ENCODE data around the gene PRLR.

Gene PRLR

DNA sequence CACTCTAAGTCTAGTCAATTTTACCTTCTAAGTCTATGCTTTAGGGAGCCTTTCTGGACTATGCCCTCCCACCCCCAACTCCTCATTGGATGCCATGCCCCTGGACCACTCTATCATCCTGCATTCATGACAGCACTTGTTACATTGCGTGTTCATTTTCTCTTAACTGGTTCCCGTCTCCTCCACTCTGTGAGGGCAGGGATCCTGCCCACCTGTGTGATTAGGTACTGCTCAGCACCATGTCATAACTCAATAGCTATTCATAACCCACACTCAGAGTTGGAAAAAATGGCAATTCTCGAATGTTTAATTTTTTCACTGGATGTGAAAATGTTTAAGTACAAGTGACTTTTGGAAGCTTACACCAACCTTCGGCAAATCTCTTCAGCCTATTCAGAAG lies 88.5 kb downstream of the PRLR start:
- no peak for TF ChIP-seq TCF12 (IDR thresholded peaks at IDR 0.05; ENCODE audit: low read depth)
- no peak for TF ChIP-seq CREB1 (IDR thresholded peaks at IDR 0.05; ENCODE audit: low read depth)
- no peak for TF ChIP-seq FOXM1 (IDR thresholded peaks at IDR 0.05; ENCODE audit: borderline replicate concordance, low read depth)
- TF ChIP-seq, protein P1, sequence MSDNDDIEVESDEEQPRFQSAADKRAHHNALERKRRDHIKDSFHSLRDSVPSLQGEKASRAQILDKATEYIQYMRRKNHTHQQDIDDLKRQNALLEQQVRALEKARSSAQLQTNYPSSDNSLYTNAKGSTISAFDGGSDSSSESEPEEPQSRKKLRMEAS (IDR thresholded peaks at IDR 0.05), result no peak
- TF ChIP-seq YY1 (IDR thresholded peaks at IDR 0.05; ENCODE audit: low read depth), result no peak

DNA sequence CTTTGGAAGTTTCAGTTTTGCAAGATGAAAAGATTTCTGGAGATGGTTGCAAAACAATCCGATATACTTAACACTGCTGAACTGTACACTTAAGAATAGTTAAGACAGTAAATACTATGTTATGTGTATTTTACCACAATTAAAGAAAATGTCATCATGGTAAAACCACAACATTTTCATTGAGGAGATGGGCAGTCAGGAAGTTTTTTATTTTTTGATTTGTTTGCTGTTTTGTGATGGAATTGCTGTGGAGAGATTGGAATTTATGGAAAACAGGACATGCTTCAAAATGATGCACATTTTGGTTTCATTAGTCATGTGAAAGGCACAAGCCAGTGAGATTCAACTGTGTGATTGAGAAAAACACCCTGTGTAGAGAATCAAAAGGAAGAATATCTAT lies 92.1 kb downstream of the PRLR start:
- TF ChIP-seq RAD21 (IDR thresholded peaks at IDR 0.05; ENCODE audit: low read depth) (no peak), TCF12 (IDR thresholded peaks at IDR 0.05; ENCODE audit: low read depth) (no peak), EGR1 (IDR thresholded peaks at IDR 0.05) (no peak), FOXM1 (IDR thresholded peaks at IDR 0.05; ENCODE audit: borderline replicate concordance, low read depth) (no peak), CREB1 (IDR thresholded peaks at IDR 0.05; ENCODE audit: low read depth) (no peak), YY1 (IDR thresholded peaks at IDR 0.05; ENCODE audit: low read depth) (no peak), ZBTB7A (IDR thresholded peaks at IDR 0.05; ENCODE audit: low read depth) (no peak), EP300 (IDR thresholded peaks at IDR 0.05; ENCODE audit: borderline replicate concordance) (no peak), TEAD4 (IDR thresholded peaks at IDR 0.05) (no peak), USF1 (IDR thresholded peaks at IDR 0.05) (no peak), CEBPB (IDR thresholded peaks at IDR 0.05) (no peak)
- TF ChIP-seq, protein P2, sequence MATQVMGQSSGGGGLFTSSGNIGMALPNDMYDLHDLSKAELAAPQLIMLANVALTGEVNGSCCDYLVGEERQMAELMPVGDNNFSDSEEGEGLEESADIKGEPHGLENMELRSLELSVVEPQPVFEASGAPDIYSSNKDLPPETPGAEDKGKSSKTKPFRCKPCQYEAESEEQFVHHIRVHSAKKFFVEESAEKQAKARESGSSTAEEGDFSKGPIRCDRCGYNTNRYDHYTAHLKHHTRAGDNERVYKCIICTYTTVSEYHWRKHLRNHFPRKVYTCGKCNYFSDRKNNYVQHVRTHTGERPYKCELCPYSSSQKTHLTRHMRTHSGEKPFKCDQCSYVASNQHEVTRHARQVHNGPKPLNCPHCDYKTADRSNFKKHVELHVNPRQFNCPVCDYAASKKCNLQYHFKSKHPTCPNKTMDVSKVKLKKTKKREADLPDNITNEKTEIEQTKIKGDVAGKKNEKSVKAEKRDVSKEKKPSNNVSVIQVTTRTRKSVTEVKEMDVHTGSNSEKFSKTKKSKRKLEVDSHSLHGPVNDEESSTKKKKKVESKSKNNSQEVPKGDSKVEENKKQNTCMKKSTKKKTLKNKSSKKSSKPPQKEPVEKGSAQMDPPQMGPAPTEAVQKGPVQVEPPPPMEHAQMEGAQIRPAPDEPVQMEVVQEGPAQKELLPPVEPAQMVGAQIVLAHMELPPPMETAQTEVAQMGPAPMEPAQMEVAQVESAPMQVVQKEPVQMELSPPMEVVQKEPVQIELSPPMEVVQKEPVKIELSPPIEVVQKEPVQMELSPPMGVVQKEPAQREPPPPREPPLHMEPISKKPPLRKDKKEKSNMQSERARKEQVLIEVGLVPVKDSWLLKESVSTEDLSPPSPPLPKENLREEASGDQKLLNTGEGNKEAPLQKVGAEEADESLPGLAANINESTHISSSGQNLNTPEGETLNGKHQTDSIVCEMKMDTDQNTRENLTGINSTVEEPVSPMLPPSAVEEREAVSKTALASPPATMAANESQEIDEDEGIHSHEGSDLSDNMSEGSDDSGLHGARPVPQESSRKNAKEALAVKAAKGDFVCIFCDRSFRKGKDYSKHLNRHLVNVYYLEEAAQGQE (IDR thresholded peaks at IDR 0.05; ENCODE audit: low read depth), result no peak

- no peak for TF ChIP-seq YY1 (IDR thresholded peaks at IDR 0.05; ENCODE audit: low read depth)
- no peak for TF ChIP-seq EGR1 (IDR thresholded peaks at IDR 0.05)
- TF ChIP-seq NFIC (IDR thresholded peaks at IDR 0.05), result no peak
Measured at GRCh38 chr5:35136386-35136785, 93.9 kb downstream of the PRLR start.

DNA sequence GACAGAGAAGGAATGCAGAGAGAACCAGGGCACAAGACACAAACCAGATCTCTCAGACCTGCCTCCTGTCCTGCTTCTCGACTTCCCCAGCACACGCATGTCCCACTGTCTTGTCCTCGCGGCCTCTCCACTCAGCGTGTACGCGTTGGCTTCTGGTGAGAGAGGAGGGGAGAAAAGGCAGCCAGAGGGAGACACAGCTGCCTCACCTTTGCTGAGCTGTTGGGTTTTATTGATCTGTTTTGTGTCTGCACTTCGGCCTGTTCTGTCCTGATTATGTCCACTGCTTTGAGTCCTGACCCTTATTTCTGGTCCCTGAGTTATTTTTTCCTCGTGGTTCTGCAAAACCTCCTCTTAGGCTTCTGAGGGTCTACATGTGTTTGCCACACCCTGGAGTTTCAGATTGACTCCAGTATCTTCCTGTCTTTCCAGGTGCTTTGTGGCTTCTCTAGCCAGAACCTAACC lies 95.0 kb downstream of the PRLR start:
- no peak for TF ChIP-seq TEAD4 (IDR thresholded peaks at IDR 0.05)
- no peak for TF ChIP-seq EP300 (IDR thresholded peaks at IDR 0.05; ENCODE audit: borderline replicate concordance)
- TF ChIP-seq CEBPB (IDR thresholded peaks at IDR 0.05), result no peak
- TF ChIP-seq TAF1 (IDR thresholded peaks at IDR 0.05; ENCODE audit: low read depth), result no peak
- no peak for TF ChIP-seq YY1 (IDR thresholded peaks at IDR 0.05; ENCODE audit: low read depth)
- TF ChIP-seq NFIC (IDR thresholded peaks at IDR 0.05), result no peak
- TF ChIP-seq FOXM1 (IDR thresholded peaks at IDR 0.05; ENCODE audit: borderline replicate concordance, low read depth), result no peak
- TF ChIP-seq, protein P1 (IDR thresholded peaks at IDR 0.05), result no peak
- TF ChIP-seq, protein P2 (IDR thresholded peaks at IDR 0.05; ENCODE audit: low read depth), result no peak

DNA sequence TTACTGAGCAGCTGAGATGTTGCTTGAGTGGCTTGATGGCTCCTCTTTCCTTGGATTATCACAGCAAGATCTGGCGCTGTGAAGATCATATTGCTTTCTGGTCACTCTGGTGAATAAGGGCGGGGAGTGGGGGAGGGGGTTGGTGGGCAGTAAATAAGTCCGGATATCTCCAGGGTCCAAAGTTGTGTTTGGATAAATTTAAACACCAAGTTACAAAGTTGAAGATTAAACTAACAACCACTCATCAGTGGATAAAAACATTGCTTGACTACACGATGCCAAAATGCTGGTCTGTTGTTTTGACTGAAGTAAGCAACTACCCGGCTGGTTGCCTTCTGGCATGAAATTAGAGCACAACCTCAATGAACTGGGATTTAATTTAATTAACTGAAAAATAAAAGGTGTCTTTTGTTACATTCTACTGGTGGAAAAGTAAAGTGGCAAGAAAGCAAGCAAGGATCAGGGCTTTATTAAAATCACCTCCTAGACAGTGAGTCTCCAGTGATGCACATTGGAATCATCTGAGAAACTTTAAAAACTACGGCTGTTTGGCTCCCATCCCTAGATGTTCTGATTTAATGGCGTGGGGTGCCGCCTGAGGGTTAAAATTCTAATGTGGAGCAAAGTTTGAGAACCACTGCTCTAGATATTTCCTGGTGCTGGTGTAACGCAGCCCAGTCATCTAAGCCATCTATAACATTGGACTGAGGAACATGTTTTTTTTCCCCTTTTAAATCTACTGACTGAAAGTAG lies 95.8 kb downstream of the PRLR start:
- TF ChIP-seq CREB1 (IDR thresholded peaks at IDR 0.05; ENCODE audit: low read depth), result no peak
- TF ChIP-seq TEAD4 (IDR thresholded peaks at IDR 0.05), result no peak
- TF ChIP-seq ZBTB7A (IDR thresholded peaks at IDR 0.05; ENCODE audit: low read depth), result no peak
- TF ChIP-seq RAD21 (IDR thresholded peaks at IDR 0.05; ENCODE audit: low read depth), result no peak
- TF ChIP-seq, protein P2 (IDR thresholded peaks at IDR 0.05; ENCODE audit: low read depth), result no peak

Data from Ishikawa (cell line).